GM12878 (cell line): ENCODE measurements around the gene ENPP7. TPM values are rescaled to one million over a fixed set of nuclear protein-coding genes. Genes with fewer than 3 reads are reported as not detected.

Source experiments
- ATAC-seq: fragments of 200-7000 bp; cut with Tn5 transposase; 3 replicates; pipeline ENCODE4 v1.9.1; 2020; ENCODE audit warnings: mild to moderate bottlenecking, moderate library complexity
- BruUV-seq: library from RNA; stranded (reverse); fragments of 400-500 nt; replicated peaks from 2 replicates; lab custom pipeline; 2021; lab: Mats Ljungman, UMichigan
- CTCF ChIA-PET: fragments of 300-600 bp; sonication (Branson Sonifier 250); formaldehyde crosslinking; extraction: SDS; loops from one replicate; lab custom pipeline; 2021; ENCODE audit warnings: inconsistent platforms; lab: Yijun Ruan, JAX
- POLR2A ChIA-PET: fragments of 350-600 bp; formaldehyde crosslinking; extraction: SDS; loops from one replicate; lab custom pipeline; 2021; ENCODE audit warnings: inconsistent platforms; lab: Charles Lee
- RAD21 ChIA-PET: fragments of 300-600 bp; sonication (Branson Sonifier 250); formaldehyde crosslinking; loops from one replicate; lab custom pipeline; 2023; ENCODE audit warnings: antibody characterized with exemption; ENCODE audit not compliant: unreplicated experiment; lab: Charles Lee
- SMC1A ChIA-PET: fragments of 300-600 bp; sonication (Branson Sonifier 250); formaldehyde crosslinking; loops from one replicate; lab custom pipeline; 2023; ENCODE audit not compliant: unreplicated experiment, uncharacterized antibody; lab: Charles Lee
- DNase-seq: peaks from one replicate; pipeline ENCODE4 v3.0.0-alpha.2; 2011; ENCODE audit warnings: low read depth, low spot score
- FAIRE-seq: peaks from 3 replicates; lab custom pipeline; 2011; peaks lifted over from hg19 to GRCh38; lab: Jason Lieb, UNC
- H2AFZ ChIP-seq: 2 replicates; pipeline ENCODE4 v1.6.0; 2011; ENCODE audit warnings: low read depth, low read length, control low read depth; ENCODE audit not compliant: control insufficient read depth
- H3K27ac ChIP-seq: 2 replicates; pipeline ENCODE4 v1.5.1; 2011; ENCODE audit warnings: control low read depth; ENCODE audit not compliant: control insufficient read depth, insufficient read depth
- H3K27me3 ChIP-seq, 2 experiments: replicated peaks in 1 of 2; 2 replicates each; pipeline versions ENCODE4 v1.6.0 to v1.6.1; 2011; ENCODE audit warnings: low read length in 1 of 2; ENCODE audit not compliant: control insufficient read depth in 2 of 2, insufficient read depth in 2 of 2
- H3K36me3 ChIP-seq, 2 experiments: 2 replicates each; pipeline ENCODE4 v1.5.1; 2011; ENCODE audit warnings: low read length in 1 of 2; ENCODE audit not compliant: control insufficient read depth in 2 of 2, insufficient read depth in 2 of 2
- H3K4me1 ChIP-seq: 2 replicates; pipeline ENCODE4 v1.6.1; 2011; ENCODE audit warnings: mild to moderate bottlenecking, low read length, moderate library complexity, mixed read lengths; ENCODE audit not compliant: control insufficient read depth, insufficient read depth
- H3K4me2 ChIP-seq: 2 replicates; pipeline ENCODE4 v1.6.0; 2011; ENCODE audit warnings: control low read depth; ENCODE audit not compliant: control insufficient read depth, insufficient read depth
- H3K4me3 ChIP-seq: fragments of 200-600 bp; sonication (generic); 2 replicates; pipeline ENCODE4 v1.5.1; 2016
- H3K79me2 ChIP-seq: 2 replicates; pipeline ENCODE4 v1.6.0; 2011; ENCODE audit warnings: low read length; ENCODE audit not compliant: control insufficient read depth, insufficient read depth
- H3K9ac ChIP-seq: 2 replicates; pipeline ENCODE4 v1.8.0; 2011; ENCODE audit warnings: low read length, control low read depth, mixed read lengths; ENCODE audit not compliant: control insufficient read depth, insufficient read depth
- H3K9me3 ChIP-seq: replicated peaks from 3 replicates; pipeline ENCODE4 v1.5.1; 2011; ENCODE audit warnings: mild to moderate bottlenecking, low read length; ENCODE audit not compliant: control insufficient read depth, insufficient read depth
- H4K20me1 ChIP-seq: 2 replicates; pipeline ENCODE4 v1.6.0; 2011; ENCODE audit not compliant: control insufficient read depth, insufficient read depth
- ASH2L ChIP-seq: fragments of 300-600, 200-600 bp; sonication (generic); IDR thresholded peaks from 2 replicates; pipeline ENCODE4 v1.6.1; 2017; ENCODE audit warnings: low read depth, mild to moderate bottlenecking, borderline replicate concordance
- CREM ChIP-seq: IDR thresholded peaks from 2 replicates; pipeline ENCODE4 v1.6.1; 2014; ENCODE audit warnings: antibody characterized with exemption, low read depth
- ESRRA ChIP-seq: IDR thresholded peaks from 2 replicates; pipeline ENCODE4 v1.6.1; 2012; ENCODE audit warnings: mild to moderate bottlenecking, low read length, improper control_type of control experiment
- HDAC6 ChIP-seq: fragments of 200-600 bp; sonication (generic); IDR thresholded peaks from one replicate; pipeline ENCODE4 v1.8.0; 2017; ENCODE audit warnings: antibody characterized with exemption; ENCODE audit not compliant: unreplicated experiment
- HDGF ChIP-seq: fragments of 450-650 bp; IDR thresholded peaks from 2 replicates; pipeline ENCODE4 v1.6.1; 2016; ENCODE audit warnings: antibody characterized with exemption
- KLF5 ChIP-seq: fragments of 450-650 bp; IDR thresholded peaks from 2 replicates; pipeline ENCODE4 v1.6.1; 2014; ENCODE audit warnings: mild to moderate bottlenecking; ENCODE audit not compliant: partially characterized antibody
- MEF2B ChIP-seq: fragments of 450-650 bp; IDR thresholded peaks from 2 replicates; pipeline ENCODE4 v1.6.1; 2018; ENCODE audit warnings: mild to moderate bottlenecking, moderate library complexity; ENCODE audit not compliant: partially characterized antibody, poor library complexity, severe bottlenecking
- MXI1 ChIP-seq: fragments of 150-350 bp; IDR thresholded peaks from 2 replicates; pipeline ENCODE4 v1.6.1; 2011; ENCODE audit warnings: low read depth, mild to moderate bottlenecking, inconsistent platforms, low read length, improper control_type of control experiment
- MYC ChIP-seq: IDR thresholded peaks from 2 replicates; pipeline ENCODE4 v1.6.1; 2011; ENCODE audit warnings: mild to moderate bottlenecking, low read length, moderate library complexity, inconsistent platforms; ENCODE audit not compliant: insufficient read depth, insufficient replicate concordance, insufficient read length, severe bottlenecking
- NBN ChIP-seq: fragments of 450-650 bp; IDR thresholded peaks from 2 replicates; pipeline ENCODE4 v1.6.1; 2016
- PAX5 ChIP-seq: IDR thresholded peaks from 2 replicates; pipeline ENCODE4 v1.6.1; 2011; ENCODE audit warnings: low read depth, low read length, borderline replicate concordance
- SP1 ChIP-seq: IDR thresholded peaks from one replicate; pipeline ENCODE4 v1.6.1; 2011; ENCODE audit warnings: low read depth, low read length
- YBX1 ChIP-seq: fragments of 450-650 bp; IDR thresholded peaks from 2 replicates; pipeline ENCODE4 v1.6.1; 2016; ENCODE audit warnings: antibody characterized with exemption
- WGBS: methylation state at CpG from one replicate; pipeline ENCODE4 v1.1.6; 2016; ENCODE audit warnings: low lambda C conversion rate; ENCODE audit not compliant: insufficient replicate concordance, insufficient coverage; ENCODE audit errors: missing lambda C conversion rate; 5-methylcytosine and 5-hydroxymethylcytosine counted together
- in situ Hi-C: fragments of 300-500 bp; cut with MboI; formaldehyde crosslinking; loops from 9 replicates; pipeline ENCODE4 v1.14.3; 2018; ENCODE audit warnings: mixed read lengths
- intact Hi-C: fragments of 100-400 bp; cut with micrococcal nuclease; formaldehyde crosslinking; loops from one replicate; pipeline ENCODE4 v1.14.2; 2022; ENCODE audit not compliant: unreplicated experiment
- polyA plus RNA-seq, 11 experiments: library from polyadenylated mRNA; depleted of rRNA in 4 of 11; unstranded in 6 of 11; stranded (reverse) in 5 of 11; fragments of >200 nt; fragmentation: Nextera tagmentation in 4 of 11; fragmentation: Illumina TruSeq in 1 of 11; extraction: Ambion mirVana in 4 of 11; extraction: Trizol in 1 of 11; gene quantifications; 1 replicate in 1 of 11; 2 replicates in 10 of 11; pipeline versions ENCODE4 v1.2.1 to v1.2.3, GENCODE V29; 2011 to 2016; ENCODE audit warnings: inconsistent platforms in 2 of 11, missing spikeins in 2 of 11, low read depth in 1 of 11
- total RNA-seq, 4 experiments: library from RNA; depleted of rRNA in 3 of 4; stranded (reverse); fragments of >200 nt in 3 of 4; fragmentation: Illumina TruSeq in 1 of 4; extraction: Trizol in 1 of 4; gene quantifications; 2 replicates each; pipeline versions ENCODE4 v1.2.1 to v1.2.3, GENCODE V29; 2013 to 2021
- TF ChIP-seq, protein P1 (sequence below): IDR thresholded peaks from 2 replicates; pipeline ENCODE4 v1.6.1; 2012; ENCODE audit warnings: improper control_type of control experiment, low read depth, low read length; ENCODE audit not compliant: insufficient replicate concordance
- TF ChIP-seq, protein P2 (sequence below): IDR thresholded peaks from 2 replicates; pipeline ENCODE4 v1.6.1; 2012; ENCODE audit warnings: mild to moderate bottlenecking, low read depth, low read length
- TF ChIP-seq, protein P3 (sequence below): IDR thresholded peaks from 2 replicates; pipeline ENCODE4 v1.6.1; 2012; ENCODE audit warnings: low read depth, low read length, improper control_type of control experiment
- TF ChIP-seq, protein P4 (sequence below): IDR thresholded peaks from 2 replicates; pipeline ENCODE4 v1.6.1; 2012; ENCODE audit warnings: low read depth, low read length, improper control_type of control experiment

The ENPP7 gene
- total and polyA plus RNA-seq, 10 of the 15 experiments (the other 5 are each of a cell fraction or from before 2014, with no cell fraction given): 0.04 to 0.41 (median 0.18) TPM; not detected in 1

DNA sequence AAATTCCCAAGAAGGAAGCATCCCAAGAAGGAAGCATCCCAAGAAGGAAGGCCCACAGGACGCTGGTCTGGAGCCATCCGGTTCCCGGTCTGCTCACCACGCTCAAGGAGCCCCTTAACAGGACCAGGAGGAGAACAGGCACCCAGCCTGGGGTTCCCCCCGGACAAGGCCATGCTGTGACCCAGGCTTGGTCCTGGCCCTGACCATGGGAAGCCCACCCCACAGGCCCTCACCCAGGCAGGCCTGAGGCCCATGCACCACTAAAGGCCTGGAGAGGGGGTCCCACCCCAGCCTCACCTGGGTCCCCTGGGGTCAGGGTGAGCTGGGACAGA is 340 bp upstream of the ENPP7 start:
- no peaks in the 10 kb centered on the region for H3K9me3 ChIP-seq
- no peak overlapping the region for H2AFZ ChIP-seq
- intact Hi-C loops: no loop called here
- no peaks in the 10 kb centered on the region for H4K20me1 ChIP-seq
- ChIA-PET CTCF (no interaction called here), RAD21 (no interaction called here), SMC1A (no interaction called here), POLR2A (no interaction called here)
- ATAC-seq (no peak), FAIRE-seq (no peak), DNase-seq (no peak)
- 90% methylated on average over 5 of the region's 5 CpGs for WGBS
- no peak overlapping the region for H3K9ac ChIP-seq
- H3K4me2 ChIP-seq: no peak overlapping the region
- in situ Hi-C loops: no loop called here
- no peaks in the 10 kb centered on the region; a peak in 1 of 4 replicates for H3K36me3 ChIP-seq
- H3K27ac ChIP-seq: no peak overlapping the region
- H3K4me1 ChIP-seq: peaks cover 6% of the 10 kb centered on the region
- peaks cover 7% of the 10 kb centered on the region for H3K79me2 ChIP-seq
- BruUV-seq: no TSS peak
- H3K27me3 ChIP-seq: no peaks in the 10 kb centered on the region
- H3K4me3 ChIP-seq: no peak overlapping the region
- TF ChIP-seq ASH2L (no peak), CREM (no peak), PAX5 (no peak), SP1 (no peak), MXI1 (no peak), ESRRA (no peak), MEF2B (no peak), HDGF (no peak), MYC (no peak), KLF5 (no peak), HDAC6 (no peak), NBN (no peak), YBX1 (no peak)
- TF ChIP-seq, protein P1, sequence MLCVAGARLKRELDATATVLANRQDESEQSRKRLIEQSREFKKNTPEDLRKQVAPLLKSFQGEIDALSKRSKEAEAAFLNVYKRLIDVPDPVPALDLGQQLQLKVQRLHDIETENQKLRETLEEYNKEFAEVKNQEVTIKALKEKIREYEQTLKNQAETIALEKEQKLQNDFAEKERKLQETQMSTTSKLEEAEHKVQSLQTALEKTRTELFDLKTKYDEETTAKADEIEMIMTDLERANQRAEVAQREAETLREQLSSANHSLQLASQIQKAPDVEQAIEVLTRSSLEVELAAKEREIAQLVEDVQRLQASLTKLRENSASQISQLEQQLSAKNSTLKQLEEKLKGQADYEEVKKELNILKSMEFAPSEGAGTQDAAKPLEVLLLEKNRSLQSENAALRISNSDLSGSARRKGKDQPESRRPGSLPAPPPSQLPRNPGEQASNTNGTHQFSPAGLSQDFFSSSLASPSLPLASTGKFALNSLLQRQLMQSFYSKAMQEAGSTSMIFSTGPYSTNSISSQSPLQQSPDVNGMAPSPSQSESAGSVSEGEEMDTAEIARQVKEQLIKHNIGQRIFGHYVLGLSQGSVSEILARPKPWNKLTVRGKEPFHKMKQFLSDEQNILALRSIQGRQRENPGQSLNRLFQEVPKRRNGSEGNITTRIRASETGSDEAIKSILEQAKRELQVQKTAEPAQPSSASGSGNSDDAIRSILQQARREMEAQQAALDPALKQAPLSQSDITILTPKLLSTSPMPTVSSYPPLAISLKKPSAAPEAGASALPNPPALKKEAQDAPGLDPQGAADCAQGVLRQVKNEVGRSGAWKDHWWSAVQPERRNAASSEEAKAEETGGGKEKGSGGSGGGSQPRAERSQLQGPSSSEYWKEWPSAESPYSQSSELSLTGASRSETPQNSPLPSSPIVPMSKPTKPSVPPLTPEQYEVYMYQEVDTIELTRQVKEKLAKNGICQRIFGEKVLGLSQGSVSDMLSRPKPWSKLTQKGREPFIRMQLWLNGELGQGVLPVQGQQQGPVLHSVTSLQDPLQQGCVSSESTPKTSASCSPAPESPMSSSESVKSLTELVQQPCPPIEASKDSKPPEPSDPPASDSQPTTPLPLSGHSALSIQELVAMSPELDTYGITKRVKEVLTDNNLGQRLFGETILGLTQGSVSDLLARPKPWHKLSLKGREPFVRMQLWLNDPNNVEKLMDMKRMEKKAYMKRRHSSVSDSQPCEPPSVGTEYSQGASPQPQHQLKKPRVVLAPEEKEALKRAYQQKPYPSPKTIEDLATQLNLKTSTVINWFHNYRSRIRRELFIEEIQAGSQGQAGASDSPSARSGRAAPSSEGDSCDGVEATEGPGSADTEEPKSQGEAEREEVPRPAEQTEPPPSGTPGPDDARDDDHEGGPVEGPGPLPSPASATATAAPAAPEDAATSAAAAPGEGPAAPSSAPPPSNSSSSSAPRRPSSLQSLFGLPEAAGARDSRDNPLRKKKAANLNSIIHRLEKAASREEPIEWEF: no peak
- TF ChIP-seq, protein P2, sequence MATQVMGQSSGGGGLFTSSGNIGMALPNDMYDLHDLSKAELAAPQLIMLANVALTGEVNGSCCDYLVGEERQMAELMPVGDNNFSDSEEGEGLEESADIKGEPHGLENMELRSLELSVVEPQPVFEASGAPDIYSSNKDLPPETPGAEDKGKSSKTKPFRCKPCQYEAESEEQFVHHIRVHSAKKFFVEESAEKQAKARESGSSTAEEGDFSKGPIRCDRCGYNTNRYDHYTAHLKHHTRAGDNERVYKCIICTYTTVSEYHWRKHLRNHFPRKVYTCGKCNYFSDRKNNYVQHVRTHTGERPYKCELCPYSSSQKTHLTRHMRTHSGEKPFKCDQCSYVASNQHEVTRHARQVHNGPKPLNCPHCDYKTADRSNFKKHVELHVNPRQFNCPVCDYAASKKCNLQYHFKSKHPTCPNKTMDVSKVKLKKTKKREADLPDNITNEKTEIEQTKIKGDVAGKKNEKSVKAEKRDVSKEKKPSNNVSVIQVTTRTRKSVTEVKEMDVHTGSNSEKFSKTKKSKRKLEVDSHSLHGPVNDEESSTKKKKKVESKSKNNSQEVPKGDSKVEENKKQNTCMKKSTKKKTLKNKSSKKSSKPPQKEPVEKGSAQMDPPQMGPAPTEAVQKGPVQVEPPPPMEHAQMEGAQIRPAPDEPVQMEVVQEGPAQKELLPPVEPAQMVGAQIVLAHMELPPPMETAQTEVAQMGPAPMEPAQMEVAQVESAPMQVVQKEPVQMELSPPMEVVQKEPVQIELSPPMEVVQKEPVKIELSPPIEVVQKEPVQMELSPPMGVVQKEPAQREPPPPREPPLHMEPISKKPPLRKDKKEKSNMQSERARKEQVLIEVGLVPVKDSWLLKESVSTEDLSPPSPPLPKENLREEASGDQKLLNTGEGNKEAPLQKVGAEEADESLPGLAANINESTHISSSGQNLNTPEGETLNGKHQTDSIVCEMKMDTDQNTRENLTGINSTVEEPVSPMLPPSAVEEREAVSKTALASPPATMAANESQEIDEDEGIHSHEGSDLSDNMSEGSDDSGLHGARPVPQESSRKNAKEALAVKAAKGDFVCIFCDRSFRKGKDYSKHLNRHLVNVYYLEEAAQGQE: no peak
- TF ChIP-seq, protein P3, sequence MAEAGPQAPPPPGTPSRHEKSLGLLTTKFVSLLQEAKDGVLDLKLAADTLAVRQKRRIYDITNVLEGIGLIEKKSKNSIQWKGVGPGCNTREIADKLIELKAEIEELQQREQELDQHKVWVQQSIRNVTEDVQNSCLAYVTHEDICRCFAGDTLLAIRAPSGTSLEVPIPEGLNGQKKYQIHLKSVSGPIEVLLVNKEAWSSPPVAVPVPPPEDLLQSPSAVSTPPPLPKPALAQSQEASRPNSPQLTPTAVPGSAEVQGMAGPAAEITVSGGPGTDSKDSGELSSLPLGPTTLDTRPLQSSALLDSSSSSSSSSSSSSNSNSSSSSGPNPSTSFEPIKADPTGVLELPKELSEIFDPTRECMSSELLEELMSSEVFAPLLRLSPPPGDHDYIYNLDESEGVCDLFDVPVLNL: no peak
- TF ChIP-seq, protein P4, sequence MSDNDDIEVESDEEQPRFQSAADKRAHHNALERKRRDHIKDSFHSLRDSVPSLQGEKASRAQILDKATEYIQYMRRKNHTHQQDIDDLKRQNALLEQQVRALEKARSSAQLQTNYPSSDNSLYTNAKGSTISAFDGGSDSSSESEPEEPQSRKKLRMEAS: no peak
